Stimulated activated CD8-positive, alpha-beta memory T cell treated with anti-CD3 and anti-CD28 coated beads, Interleukin-15, amount 100 ng/mL, for 4 hours (primary cell): ENCODE measurements around the gene MEIS2.
"Not testable (repeated sequence)": the region's sequence is repeated elsewhere in the genome, so short reads cannot be mapped to it uniquely, and the experiment has no call there.

Experiments
- DNase-seq, 2 donors: peaks; one replicate each; pipeline ENCODE4 v3.0.0-alpha.2; 2020; ENCODE audit warnings: low read depth in 2 of 2

Gene MEIS2

GRCh38 chr15:37009288-37009687, 91.1 kb downstream of the MEIS2 start:
- no peak for DNase-seq

DNA sequence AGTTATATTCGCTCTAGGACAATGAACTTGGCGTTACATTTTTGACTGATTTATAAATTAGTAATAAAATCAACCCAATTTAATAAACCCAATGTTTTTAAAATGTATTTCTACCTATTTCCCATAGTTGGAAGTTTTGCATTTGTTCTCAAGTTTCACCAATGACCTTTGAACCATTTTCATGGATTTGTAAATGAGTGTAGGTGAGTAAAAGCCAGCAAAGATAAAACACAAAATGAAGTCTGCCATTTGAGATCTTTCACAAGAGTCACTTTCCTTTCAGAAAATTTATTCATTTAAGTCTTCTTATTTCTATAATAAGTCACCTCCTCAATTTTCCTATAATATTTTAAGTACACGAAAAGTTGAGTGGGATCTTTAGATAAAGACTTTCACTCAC, 92.1 kb downstream of the MEIS2 start:
- DNase-seq: no peak

GRCh38 chr15:37007301-37007700, 93.0 kb downstream of the MEIS2 start:
- no peak for DNase-seq

DNA sequence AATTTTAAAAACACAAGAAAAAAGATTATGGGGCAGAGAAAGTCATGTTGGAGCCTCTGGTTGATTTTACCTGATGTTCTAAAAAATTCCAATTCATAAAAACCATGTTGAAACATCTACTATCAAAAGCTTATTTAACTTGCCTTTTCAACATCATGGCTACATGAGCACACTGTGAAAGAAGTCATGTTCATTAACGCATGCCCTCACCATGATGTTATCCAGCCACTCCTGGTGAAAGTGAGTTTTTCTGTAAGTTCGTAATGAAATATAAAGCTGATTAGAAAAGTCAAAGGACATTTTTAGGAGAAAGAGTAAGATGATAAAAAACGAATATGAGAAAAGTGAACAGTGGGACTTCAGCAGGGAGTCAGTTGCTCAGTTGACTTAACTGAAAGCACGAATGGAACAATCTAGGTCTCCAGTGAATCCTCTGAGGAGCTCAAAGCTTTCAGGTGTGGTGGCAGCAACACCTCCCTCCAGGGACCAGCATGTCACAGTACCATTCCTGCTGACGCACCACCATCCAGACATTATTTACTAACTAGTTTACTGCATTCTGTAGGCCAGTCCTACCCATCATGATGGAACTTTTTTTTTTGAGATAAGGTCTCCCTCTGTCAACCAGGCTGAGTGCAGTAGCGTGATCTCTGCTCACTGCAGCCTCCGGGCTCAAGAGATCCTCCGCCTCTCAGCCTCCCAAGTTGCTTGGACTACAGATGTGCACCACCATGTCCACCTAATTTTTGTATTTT, 95.2 kb downstream of the MEIS2 start:
- no peak for DNase-seq

GRCh38 chr15:37004373-37004869, 95.9 kb downstream of the MEIS2 start:
- DNase-seq: no peak

GRCh38 chr15:37002041-37002672, 98.2 kb downstream of the MEIS2 start:
- no peak for DNase-seq

DNA sequence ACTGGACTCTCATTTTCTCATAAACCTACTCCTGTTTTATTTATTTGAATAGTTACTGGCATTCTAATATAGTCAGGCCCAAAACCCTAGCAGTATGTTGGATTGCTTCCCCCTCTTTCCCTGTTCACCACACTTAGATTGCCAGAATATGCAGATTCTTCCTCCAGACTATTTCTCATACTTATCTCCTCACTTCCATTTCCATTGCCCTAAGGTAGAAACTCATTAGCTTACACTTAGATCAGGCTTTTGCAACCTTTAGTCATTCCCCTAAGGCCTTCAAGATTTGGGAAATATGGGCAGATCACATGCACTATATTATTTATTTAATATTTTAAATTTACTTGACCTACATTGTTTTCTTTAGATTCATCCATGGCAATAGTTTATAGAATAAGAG, 98.9 kb downstream of the MEIS2 start:
- no peak for DNase-seq

GRCh38 chr15:36999778-37000177, 100.6 kb downstream of the MEIS2 start:
- DNase-seq: no peak

DNA sequence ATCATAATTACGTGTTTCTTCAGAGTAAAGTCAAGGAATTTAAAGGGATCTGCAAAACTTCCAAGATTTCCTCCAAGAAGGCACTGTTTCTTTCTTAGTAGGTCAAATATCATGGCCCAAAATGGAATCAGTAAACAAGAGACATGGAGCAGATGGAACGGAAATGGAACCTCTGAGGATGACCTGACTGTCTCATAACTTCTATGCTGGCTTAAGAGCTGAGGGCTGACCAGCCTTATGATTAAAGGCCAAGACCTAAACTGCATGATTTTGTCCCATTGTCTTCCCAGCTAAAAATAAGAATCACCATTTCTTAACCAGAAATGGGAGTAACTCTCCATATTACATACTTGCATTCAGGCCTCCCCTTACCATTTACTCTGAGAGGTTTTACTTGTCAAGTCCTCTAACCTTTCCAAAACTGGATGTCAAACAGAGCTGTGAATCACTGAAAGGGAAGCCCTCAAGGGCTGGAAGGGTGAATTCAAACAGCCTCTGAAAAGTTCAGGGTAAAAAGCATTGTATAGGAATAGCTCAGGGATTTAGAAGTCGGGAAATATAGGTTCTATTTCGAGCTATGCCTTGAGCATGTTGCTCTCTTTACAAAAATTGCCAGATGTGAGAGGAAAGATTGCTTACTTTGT, 103.7 kb downstream of the MEIS2 start:
- DNase-seq: no peak

DNA sequence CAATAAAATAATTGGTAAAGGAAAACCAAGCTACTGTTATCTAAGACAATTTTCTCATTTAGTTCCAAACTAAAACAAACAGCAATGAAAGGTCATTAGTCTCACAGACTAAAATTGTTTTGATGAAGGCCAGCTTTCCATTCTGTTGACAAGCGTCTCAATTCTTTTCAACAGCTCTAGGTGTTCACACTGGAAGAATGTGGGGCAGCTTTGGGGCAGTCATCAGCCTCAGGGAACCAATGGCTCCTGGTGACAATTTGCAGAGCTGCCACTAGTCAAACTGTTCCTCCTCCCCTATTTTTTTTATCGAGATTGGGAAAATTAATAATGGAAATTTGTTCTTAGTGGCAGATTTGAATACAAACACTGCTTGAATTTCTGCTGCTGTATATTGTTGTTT, 104.2 kb downstream of the MEIS2 start:
- no peak for DNase-seq

GRCh38 chr15:36994790-36995189, 105.6 kb downstream of the MEIS2 start:
- no peak for DNase-seq

DNA sequence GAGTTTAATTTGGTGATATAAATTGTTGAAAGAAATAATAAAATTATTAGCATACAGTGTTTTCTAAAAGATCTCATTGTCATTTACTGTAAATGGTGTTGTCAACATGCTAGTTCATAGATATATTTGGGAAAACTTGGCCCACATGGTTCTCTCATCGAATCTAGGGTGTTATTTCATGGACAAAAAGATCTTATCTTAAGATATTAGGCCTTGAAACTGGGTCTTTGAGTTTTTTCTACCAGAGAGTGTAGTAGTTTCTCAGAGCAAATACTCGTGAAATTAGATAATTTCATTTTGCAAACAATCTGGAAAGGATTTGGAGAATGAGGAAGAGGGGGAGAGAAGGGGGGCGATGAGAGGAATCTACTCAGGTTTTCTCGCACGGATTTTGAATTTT, 107.9 kb downstream of the MEIS2 start:
- no peak for DNase-seq

- no peak for DNase-seq
Measured at GRCh38 chr15:36988947-36989346, 111.4 kb downstream of the MEIS2 start.

- no peak for DNase-seq
Measured at GRCh38 chr15:36982430-36982829, 117.9 kb downstream of the MEIS2 start.

DNA sequence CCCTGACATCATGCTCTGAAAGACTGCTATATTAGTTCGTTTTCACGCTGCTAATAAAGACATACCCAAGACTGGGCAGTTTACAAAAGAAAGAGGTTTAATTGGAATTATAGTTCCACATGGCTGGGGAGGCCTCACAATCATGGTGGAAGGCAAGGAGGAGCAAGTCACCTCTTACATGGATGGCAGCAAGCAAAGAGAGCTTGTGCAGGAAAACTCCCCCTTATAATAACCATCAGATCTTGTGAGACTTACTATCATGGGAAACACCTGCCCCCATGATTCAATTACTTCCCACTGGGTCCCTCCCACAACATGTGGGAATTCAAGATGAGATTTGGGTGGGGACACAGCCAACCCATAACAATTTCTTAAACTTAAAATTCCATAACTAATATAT, 120.1 kb downstream of the MEIS2 start:
- not testable (repeated sequence) for DNase-seq

GRCh38 chr15:36978625-36979024, 121.7 kb downstream of the MEIS2 start:
- DNase-seq: no peak

GRCh38 chr15:36978126-36978525, 122.2 kb downstream of the MEIS2 start:
- DNase-seq: no peak

GRCh38 chr15:36977659-36978058, 122.7 kb downstream of the MEIS2 start:
- DNase-seq: no peak

- DNase-seq: no peak
Measured at GRCh38 chr15:36972704-36973103, 127.6 kb downstream of the MEIS2 start.

DNA sequence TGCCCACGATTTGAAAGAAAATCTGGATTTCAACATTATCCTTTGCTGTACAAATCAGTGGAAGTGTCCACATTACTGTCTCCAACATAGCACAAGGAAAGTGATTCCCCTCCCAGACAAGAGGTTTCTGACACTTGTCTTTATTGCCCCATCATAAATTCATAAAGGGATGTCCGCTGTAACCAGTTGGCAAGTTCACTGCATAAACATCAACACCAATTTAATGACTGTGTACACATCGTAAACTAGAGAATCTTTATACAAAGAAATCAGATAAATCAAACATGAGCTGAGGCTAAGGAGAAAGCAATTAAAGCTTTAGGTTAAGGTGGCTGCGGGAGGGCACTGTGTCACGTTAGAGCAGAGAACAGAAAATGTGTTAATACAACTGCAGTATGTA, 129.8 kb downstream of the MEIS2 start:
- DNase-seq: no peak

- DNase-seq: no peak
Measured at GRCh38 chr15:36967929-36968328, 132.4 kb downstream of the MEIS2 start.

- no peak for DNase-seq
Measured at GRCh38 chr15:36966708-36967107, 133.6 kb downstream of the MEIS2 start.
